Measurements from ENCODE around the gene NGFR.

DNA sequence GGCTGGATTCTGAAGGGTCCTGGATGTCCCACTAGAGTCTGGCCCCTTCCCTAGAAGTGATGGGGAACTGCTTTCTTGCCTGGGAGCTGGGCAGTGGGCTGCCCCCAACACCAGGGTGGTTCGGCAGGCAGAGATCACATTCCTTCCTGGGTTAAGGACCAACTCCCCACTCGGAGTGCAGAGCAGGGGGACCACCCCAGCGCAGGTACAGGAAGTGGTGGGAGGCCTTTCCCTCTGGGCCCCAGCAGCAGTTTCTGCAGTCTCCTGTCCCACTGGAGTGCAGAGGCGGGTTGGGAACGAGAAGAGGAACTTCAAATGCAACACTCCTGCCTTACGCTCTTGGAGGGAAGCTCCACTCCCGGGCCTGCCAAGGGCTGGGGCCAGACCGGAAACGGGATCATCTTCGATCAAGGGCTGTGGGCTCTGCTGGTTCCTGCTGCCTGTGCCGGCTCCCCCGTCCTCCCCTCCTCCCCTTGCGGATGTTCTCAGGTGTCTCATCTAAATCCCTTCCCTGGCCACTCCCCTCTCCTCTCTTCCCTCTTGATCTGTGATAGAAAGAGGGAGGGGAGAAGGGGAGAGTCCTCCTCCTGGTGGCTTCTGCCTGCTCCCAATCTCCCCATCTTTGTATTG, 9.0 kb upstream of the NGFR start:
- TF ChIP-seq POLR2AphosphoS5 (IDR thresholded peaks at IDR 0.05; ENCODE audit: borderline replicate concordance, low read depth, low read length) (peak; percentile 51), EZH2 (IDR thresholded peaks at IDR 0.05) (no peak), FOXP2 (optimal IDR thresholded peaks at IDR 0.05; ENCODE audit: control extremely low read depth, extremely low read length, insufficient read depth) (no peak)
